Activated CD8-positive, alpha-beta memory T cell treated with anti-CD3 and anti-CD28 coated beads, Interleukin-2, amount 50 U/mL, for 24 hours (primary cell): ENCODE results near the gene PCP4.
"Not testable (repeated sequence)": the region's sequence is repeated elsewhere in the genome, so short reads cannot be mapped to it uniquely, and the experiment has no call there.

ENCODE experiments used
- DNase-seq: peaks from one replicate; pipeline ENCODE4 v3.0.0-alpha.2; 2020; ENCODE audit errors: extremely low read depth

The PCP4 gene

DNA sequence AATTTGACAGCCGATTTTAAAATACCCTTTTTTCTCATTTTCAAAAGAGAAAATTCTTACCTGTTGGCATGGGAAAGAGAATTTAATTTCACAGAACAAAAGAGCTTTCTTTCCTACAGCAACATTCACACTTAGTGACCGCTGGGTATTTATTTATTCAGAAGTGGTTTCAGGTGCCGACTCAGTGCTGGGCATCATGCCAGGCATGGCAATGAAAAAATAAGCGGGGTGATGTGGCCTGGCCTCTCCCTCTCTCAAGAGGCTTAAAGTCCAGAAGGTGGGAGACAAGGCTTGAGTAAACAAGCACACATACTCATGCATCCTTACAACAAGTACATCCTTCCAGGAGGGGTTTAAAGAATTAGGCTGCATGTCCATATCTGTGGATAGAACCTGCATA is 4.1 kb upstream of the PCP4 start:
- no peak for DNase-seq

DNA sequence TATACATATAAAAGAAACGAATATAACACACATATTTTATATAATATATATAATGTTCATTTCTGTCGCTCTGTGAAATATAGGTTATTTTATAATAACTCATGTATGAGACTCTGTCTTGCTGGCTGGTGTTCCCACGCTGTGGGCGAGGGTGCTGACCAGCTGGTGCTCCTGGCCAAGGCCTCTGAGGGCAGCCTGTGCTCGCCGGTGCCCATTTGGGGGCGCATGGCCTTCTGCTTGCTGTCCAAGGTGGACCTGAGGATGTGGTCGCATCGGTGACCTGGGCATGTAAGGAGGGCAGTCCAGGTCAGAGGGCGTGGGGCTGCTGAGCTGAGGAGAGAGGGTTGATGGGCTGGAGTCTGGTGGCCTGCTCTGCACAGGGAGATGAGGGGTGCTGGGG is 1.1 kb upstream of the PCP4 start:
- DNase-seq, result no peak

DNA sequence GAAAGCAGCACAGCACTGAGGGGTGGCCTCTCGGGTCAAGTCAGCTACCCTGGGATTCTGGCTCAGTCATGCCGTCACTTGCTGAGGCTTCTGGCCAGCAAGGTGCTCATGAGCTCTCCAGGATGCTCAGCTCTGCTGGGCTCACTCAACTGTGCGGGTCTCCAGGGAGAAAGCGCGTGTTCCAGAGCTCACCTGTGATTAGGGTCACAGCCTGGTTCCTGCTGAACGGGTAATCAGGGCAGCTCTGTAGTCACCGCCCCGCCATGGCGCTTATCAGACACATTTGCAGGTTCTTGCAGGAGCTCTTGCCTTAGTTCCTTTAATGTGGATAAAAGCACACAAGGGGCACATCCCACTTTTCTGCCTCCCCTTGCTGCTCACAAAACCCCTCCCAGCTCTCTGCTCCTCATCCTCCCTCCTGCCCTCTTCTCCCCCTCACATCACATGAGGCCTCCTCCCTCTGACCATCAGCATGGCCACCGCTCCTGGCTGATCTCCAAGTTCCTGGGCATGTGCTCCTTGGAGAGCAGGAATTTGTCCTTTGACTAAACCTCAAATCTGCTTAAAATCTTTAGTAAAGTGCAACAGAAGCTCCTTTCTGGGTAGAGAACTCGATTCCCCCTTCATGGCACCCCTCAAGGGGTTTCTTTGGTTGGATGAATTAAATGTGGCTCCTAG is 2.0 kb downstream of the PCP4 start:
- no peak for DNase-seq

DNA sequence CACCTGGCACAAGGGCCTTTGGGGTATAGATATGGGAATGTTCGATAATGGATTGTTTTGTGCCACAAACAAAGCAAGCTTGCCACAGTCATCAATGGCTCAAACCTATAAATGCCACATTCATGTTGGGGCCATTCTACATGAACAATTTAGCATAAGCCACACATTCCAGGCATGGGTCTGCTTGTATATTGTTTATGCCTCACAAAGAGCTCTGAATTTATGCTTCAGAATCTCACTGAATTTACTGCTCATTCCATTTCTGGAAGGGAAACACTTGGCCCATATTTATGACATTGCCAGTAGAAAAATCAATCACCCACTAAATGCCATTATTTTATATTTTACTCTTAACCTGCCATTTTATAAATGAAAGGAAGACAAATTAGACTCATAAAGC is 6.4 kb downstream of the PCP4 start:
- DNase-seq, result no peak

GRCh38 chr21:39874206-39874605 is 7.0 kb downstream of the PCP4 start:
- no peak for DNase-seq

GRCh38 chr21:39874759-39875158 is 7.5 kb downstream of the PCP4 start:
- no peak for DNase-seq

GRCh38 chr21:39881661-39882060 is 14.4 kb downstream of the PCP4 start:
- DNase-seq, result no peak

DNA sequence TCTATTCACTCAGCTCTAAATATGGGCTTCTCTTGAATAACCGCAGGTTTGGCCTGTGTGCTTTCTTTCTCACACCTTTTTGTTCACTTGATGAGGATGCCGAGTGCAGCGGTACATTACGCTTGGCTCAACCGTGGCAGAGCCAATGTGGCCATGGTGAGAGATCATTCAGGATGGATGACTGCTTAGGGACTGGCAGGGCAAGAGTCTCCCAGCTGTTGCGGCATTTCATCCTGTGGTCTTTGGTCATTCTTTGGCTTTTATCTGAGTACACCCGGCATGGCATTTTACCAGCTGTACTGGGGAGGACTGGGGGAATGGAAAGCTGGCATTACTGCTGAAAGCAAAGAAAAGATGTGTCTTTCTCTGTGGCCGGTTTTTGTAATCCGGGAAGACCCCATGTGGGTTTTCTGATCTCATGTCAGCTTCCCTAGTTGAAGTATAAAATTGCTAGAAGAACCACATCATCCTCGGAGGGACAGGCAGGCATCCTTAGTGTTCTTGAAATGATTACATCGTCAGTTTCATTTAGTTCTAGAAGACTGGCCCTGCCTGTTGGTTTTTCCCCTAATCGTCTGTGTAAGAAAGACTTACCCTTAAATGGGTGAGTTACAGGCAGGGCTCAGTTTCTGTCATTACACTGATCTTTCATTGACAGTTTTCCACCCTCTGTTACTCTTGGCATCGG is 15.1 kb downstream of the PCP4 start:
- DNase-seq, result no peak

DNA sequence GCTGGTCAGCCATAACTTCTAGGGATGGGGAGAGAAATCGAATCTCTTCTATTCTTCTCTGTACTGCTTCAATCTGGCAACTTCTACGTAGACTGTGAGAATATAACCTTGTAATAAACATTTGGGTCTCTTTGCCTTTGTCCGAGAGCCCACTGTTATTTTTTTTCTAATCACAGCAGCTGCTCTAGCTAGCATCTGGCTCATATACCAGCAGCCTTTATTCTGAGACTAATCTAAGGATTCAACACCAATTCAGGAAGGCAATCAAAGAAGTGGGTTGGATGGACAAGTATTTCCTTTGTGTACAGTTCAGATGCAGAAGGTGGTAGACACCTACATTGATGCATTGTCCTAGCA is 15.6 kb downstream of the PCP4 start:
- DNase-seq, result no peak

- DNase-seq, result no peak
Measured at GRCh38 chr21:39885119-39885848, 18.0 kb downstream of the PCP4 start.

DNA sequence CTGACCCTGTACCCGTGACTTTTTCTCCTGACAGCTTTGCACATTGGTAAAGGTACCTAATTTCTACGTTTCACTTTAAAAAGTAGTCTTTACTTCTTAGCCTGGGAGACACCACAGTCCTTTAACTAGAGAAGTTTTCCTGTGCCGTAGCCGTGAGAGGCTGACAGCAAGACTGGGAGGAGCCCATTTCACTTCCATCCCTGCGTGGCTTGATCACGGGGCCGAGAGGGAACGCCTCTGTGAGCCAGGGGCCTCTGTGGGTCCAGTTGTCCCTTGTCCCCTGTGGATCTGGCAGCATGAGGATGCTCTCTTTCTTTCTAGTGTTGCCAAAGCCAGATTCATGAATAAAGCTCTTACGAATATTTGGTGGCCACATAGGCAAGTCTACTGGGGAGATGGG is 21.6 kb downstream of the PCP4 start:
- DNase-seq, result no peak

GRCh38 chr21:39891111-39891510 is 23.9 kb downstream of the PCP4 start:
- DNase-seq, result no peak

GRCh38 chr21:39891863-39892262 is 24.6 kb downstream of the PCP4 start:
- DNase-seq, result not testable (repeated sequence)

DNA sequence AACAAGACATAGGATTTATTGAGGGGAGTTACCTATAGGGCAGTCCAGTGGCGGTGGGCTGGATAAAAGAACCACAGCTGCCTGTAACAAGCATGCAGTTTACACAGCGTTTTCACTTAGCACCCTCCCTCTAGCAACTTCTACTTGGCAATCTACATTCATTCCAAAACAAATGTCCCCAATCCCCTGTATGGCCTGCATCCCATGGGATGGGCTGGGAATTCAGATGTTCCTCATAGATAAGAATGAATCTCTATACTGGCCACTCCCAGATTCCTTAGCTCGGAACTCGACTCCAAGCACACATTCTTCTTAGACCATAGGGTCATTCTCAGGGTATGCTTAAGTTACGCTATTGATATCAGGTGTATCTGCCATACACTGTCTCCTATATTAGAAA is 33.3 kb downstream of the PCP4 start:
- DNase-seq, result no peak

DNA sequence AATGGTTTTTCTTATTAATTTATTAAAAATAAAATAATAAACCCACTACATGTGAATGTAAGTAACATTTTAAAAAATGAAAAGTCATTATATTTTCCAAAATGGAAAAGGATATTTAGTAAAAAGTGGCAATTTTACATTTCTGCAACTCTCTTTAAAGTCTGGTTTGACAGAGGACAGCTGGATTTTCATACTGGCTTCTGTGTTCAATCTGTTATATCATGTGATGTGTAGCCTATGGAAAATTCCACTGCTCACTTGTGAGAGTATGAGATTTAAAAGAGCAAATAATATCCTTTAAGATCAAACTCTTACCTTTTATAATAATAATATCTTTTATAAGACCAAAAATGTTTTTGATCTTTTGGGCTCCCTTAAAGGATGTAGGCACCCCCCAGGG is 33.7 kb downstream of the PCP4 start:
- no peak for DNase-seq

DNA sequence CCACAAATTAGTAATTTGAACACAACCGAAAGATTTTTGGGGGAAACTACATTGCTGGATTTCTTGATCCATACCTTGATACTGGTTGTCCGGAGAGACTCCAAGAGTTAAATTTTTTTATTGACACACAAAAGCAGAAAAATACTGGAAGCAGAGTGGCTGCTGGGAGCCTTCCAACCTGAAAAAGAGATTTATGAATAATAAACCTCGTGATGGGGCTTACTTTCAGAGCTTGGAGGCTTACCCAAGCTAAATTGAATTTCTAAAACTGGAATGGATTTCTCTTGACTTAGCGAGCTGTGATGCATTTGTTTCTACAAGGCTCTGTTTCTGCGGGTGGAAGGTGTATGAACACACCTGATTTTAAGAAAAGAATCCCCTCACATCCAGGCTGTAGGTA is 35.7 kb downstream of the PCP4 start:
- DNase-seq, result no peak

GRCh38 chr21:39904457-39904856 is 37.2 kb downstream of the PCP4 start:
- DNase-seq, result no peak

GRCh38 chr21:39908265-39908923 is 41.2 kb downstream of the PCP4 start:
- DNase-seq, result no peak

DNA sequence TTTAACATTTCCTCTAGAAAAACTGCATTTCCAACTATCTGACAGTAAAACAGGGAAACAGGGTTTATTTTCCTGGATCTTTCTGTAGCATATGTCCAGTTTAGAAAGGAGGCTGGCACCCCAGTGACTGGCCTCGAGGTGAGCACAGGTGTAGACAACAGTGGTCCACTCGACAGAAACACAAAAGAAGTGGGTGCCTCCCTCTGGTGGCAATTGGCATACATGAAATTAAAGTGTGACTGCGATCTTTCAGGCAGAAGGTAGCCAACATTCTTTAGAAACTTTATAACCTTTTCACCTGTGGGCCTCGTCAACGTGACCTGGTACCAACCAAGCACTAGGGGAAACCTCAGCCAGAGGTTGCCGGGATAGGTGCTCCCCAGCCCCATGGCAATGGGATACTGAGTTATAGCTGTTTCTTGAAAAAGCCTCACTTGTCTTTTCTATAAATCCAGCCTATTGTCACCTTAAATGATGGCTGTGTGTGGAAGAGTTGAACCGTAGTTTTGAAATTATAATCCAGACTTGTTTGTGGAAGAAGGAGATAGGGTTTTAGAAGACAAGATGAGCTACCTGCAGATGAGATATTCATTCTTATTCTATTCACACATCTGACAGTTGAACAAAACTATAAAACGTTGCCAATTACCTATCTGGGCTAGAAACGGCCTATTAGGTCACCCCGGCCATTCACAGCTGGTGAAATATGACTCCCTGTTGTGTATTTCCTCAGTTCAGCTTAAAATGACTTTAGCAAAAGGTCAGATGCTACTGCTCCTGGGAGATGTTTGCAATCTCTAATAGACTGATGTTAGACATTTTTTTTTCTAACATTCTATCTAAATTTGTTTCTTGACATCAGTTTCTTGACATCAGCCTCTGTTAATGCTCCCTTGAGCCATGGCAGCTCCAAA is 44.3 kb downstream of the PCP4 start:
- no peak for DNase-seq

DNA sequence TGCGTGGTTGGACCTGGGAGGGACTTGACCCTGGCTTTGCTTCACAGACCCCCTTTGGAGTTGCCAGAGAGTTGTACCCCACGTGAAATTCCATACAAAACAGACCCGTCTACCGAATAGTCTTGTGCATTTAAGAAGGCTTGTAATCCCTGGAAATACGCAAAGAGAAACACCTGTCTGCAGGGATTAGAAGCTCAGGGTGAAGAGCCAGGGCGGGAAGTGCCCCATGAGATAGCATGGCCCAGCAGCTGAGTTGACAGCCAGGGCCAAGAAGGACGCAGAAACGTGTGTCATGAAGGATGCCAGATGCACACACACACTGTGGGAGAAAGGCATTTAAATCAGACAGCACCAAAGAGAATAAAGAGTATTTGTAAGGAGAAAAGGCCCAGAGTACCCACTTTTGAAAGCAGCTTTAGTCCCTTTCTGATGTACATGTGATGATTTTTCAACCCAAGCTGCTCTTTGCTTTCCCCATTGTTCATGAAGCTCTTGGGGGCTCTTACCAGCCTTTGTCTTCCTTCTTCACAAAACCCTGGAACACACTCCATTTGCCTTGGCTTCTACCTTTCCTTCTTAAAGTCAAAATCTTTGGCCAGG is 46.6 kb downstream of the PCP4 start:
- DNase-seq, result no peak

DNA sequence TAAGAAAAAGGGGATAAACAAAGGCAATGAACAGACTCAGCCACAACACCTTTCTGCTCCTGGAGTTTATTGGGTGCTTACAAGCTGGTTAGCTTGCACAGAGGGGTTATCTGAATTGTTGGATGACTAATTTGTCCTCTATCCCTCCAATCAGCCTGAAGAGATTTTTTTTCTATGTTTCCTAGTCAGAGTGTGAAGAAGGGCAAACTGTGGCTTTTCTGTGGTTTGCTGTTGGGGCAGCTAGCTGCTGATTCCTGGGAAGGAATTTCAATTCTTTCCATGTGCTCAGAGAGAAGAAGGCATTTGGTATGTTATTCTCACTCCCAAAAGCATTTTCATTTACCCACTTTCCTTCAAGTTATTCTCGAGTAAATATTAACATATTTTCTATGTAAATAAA is 48.6 kb downstream of the PCP4 start:
- DNase-seq, result no peak
